Measurements from ENCODE around the gene TMEM270. TPM values are rescaled to one million over a fixed set of nuclear protein-coding genes. Genes with fewer than 3 reads are reported as not detected.
"Not testable (repeated sequence)": the region's sequence is repeated elsewhere in the genome, so short reads cannot be mapped to it uniquely, and the experiment has no call there.

Gene TMEM270
- total and polyA plus RNA-seq, 3 donors from 2014 or later = 37.3 to 113 (median 70.1) TPM

GRCh38 chr7:73834626-73835191 is 26.2 kb upstream of the TMEM270 start:
- intact Hi-C loops (cut with DNase I; ENCODE audit: low total_unique reads) = no loop called here
- H3K4me1 ChIP-seq = peaks cover 8% of the 10 kb centered on the region
- H3K9me3 ChIP-seq = no peaks in the 10 kb centered on the region
- H3K27me3 ChIP-seq = no peaks in the 10 kb centered on the region
- H3K27ac ChIP-seq = no peak overlapping the region
- no peaks in the 10 kb centered on the region for H3K36me3 ChIP-seq (ENCODE audit: low read depth, missing control alignments)
- no peak overlapping the region for H3K4me3 ChIP-seq
- 75 to 87% methylated on average over 2 to 11 of the region's 11 CpGs for WGBS, 2 donors
- no peak for TF ChIP-seq POLR2A (IDR thresholded peaks at IDR 0.05)
- TF ChIP-seq CTCF (IDR thresholded peaks at IDR 0.05) = no peak
- DNase-seq = no peak

- H3K4me1 ChIP-seq; intact Hi-C loops (cut with DNase I; ENCODE audit: low total_unique reads); H3K27me3 ChIP-seq; H3K4me3 ChIP-seq; DNase-seq; H3K27ac ChIP-seq; H3K36me3 ChIP-seq (ENCODE audit: low read depth, missing control alignments); H3K9me3 ChIP-seq: not testable (repeated sequence)
Measured at GRCh38 chr7:73837167-73837566, 23.8 kb upstream of the TMEM270 start.

GRCh38 chr7:73838642-73839041 is 22.3 kb upstream of the TMEM270 start:
- no peak for DNase-seq
- TF ChIP-seq POLR2A (IDR thresholded peaks at IDR 0.05) (no peak), CTCF (IDR thresholded peaks at IDR 0.05) (no peak)
- intact Hi-C loops (cut with DNase I; ENCODE audit: low total_unique reads) = no loop called here
- Histone ChIP-seq H3K27ac (no peak overlapping the region), H3K4me3 (no peak overlapping the region), H3K27me3 (no peaks in the 10 kb centered on the region), H3K9me3 (no peaks in the 10 kb centered on the region), H3K4me1 (peaks cover 6% of the 10 kb centered on the region), H3K36me3 (ENCODE audit: low read depth, missing control alignments) (no peaks in the 10 kb centered on the region)
- whole genome bisulfite sequencing, 2 donors = 83 to 85% methylated on average over 2 to 6 of the region's 6 CpGs

GRCh38 chr7:73839290-73839689 is 21.7 kb upstream of the TMEM270 start:
- Histone ChIP-seq H3K4me1 (peaks cover 6% of the 10 kb centered on the region), H3K27ac (no peak overlapping the region), H3K4me3 (no peak overlapping the region), H3K27me3 (no peaks in the 10 kb centered on the region), H3K9me3 (no peaks in the 10 kb centered on the region), H3K36me3 (ENCODE audit: low read depth, missing control alignments) (no peaks in the 10 kb centered on the region)
- DNase-seq = no peak
- 89 to 98% methylated on average over 5 to 7 of the region's 7 CpGs for WGBS, 2 donors
- TF ChIP-seq POLR2A (IDR thresholded peaks at IDR 0.05) (no peak), CTCF (IDR thresholded peaks at IDR 0.05) (no peak)
- intact Hi-C loops (cut with DNase I; ENCODE audit: low total_unique reads) = no loop called here

- Histone ChIP-seq H3K9me3 (no peaks in the 10 kb centered on the region), H3K27ac (no peak overlapping the region), H3K36me3 (ENCODE audit: low read depth, missing control alignments) (no peaks in the 10 kb centered on the region), H3K27me3 (no peaks in the 10 kb centered on the region), H3K4me3 (no peak overlapping the region), H3K4me1 (peaks cover 8% of the 10 kb centered on the region)
- TF ChIP-seq CTCF (IDR thresholded peaks at IDR 0.05) (no peak), POLR2A (IDR thresholded peaks at IDR 0.05) (no peak)
- intact Hi-C loops (cut with DNase I; ENCODE audit: low total_unique reads) = no loop called here
- 94 to 95% methylated on average over 12 to 22 of the region's 22 CpGs for WGBS, 2 donors
- DNase-seq = no peak
Measured at GRCh38 chr7:73839743-73840714, 20.9 kb upstream of the TMEM270 start.
